ENCODE data around the gene BTBD18. TPM values are rescaled to one million over a fixed set of nuclear protein-coding genes. Genes with fewer than 3 reads are reported as not detected.
A peak's percentile ranks its signal among the peaks of the same experiment; 100 is the strongest.
"Not testable (repeated sequence)": the region's sequence is repeated elsewhere in the genome, so short reads cannot be mapped to it uniquely, and the experiment has no call there.

Gene BTBD18
- polyA plus RNA-seq, 1 donor (not counting 4 experiments of a cell fraction or from before 2014, with no cell fraction given): not detected

- H3K27ac ChIP-seq (ENCODE audit: control insufficient read depth, insufficient read depth, low read length): peak overlapping the region; percentile 34
- H3K9me1 ChIP-seq (ENCODE audit: control insufficient read depth, extremely low read depth, insufficient read depth, low read length): no peaks in the 10 kb centered on the region
These were observed 24.4 kb downstream of the BTBD18 start for GRCh38 chr11:57727185-57727584.

GRCh38 chr11:57716726-57717125 is 34.9 kb downstream of the BTBD18 start:
- DNase-seq (ENCODE audit: low read depth, low spot score); H3K4me3 ChIP-seq (ENCODE audit: control insufficient read depth in 2 of 3, extremely low read depth in 1 of 3, insufficient read depth in 2 of 3, low read depth in 1 of 3, low read length in 3 of 3); H3K4me2 ChIP-seq (ENCODE audit: control insufficient read depth, extremely low read depth, insufficient read depth, low read depth, low read length); H3K9me3 ChIP-seq (ENCODE audit: control insufficient read depth, low read depth, low read length); H2AFZ ChIP-seq (ENCODE audit: control insufficient read depth, low read length); H4K20me1 ChIP-seq (ENCODE audit: control insufficient read depth, extremely low read depth, insufficient read depth, low read length); H3K9ac ChIP-seq (ENCODE audit: control insufficient read depth, extremely low read depth, insufficient read depth, low read length); FAIRE-seq; dilution Hi-C loops (cut with MboI; ENCODE audit: extremely low pct_ligation_motif_present, low sequenced_read_pairs); H3K9me1 ChIP-seq (ENCODE audit: control insufficient read depth, extremely low read depth, insufficient read depth, low read length); H3K36me3 ChIP-seq (ENCODE audit: control insufficient read depth in 2 of 2, extremely low read depth in 1 of 2, insufficient read depth in 2 of 2, low read length in 2 of 2); H3K27ac ChIP-seq (ENCODE audit: control insufficient read depth, insufficient read depth, low read length); H3K27me3 ChIP-seq (ENCODE audit: control insufficient read depth, extremely low read depth, insufficient read depth, low read length): not testable (repeated sequence)
- H3K4me1 ChIP-seq (ENCODE audit: control insufficient read depth, extremely low read depth, insufficient read depth, low read length): peaks cover 13% of the 10 kb centered on the region
- peaks cover 64% of the 10 kb centered on the region for H3K79me2 ChIP-seq (ENCODE audit: control insufficient read depth, insufficient read depth, low read length)

More at GRCh38 chr11:57727185-57727584, 24.4 kb downstream of the BTBD18 start:
- H2AFZ ChIP-seq (ENCODE audit: control insufficient read depth, low read length): no peak overlapping the region
- FAIRE-seq (peak; percentile 34), DNase-seq (ENCODE audit: low read depth, low spot score) (no peak)
- dilution Hi-C loops (cut with MboI; ENCODE audit: extremely low pct_ligation_motif_present, low sequenced_read_pairs): no loop called here
- peaks cover 0 to 3% of the 10 kb centered on the region in 2 experiments for H3K36me3 ChIP-seq (ENCODE audit: control insufficient read depth in 2 of 2, extremely low read depth in 1 of 2, insufficient read depth in 2 of 2, low read length in 2 of 2)
- H3K4me1 ChIP-seq (ENCODE audit: control insufficient read depth, extremely low read depth, insufficient read depth, low read length): peaks cover 18% of the 10 kb centered on the region
- H3K4me3 ChIP-seq (ENCODE audit: control insufficient read depth in 2 of 3, extremely low read depth in 1 of 3, insufficient read depth in 2 of 3, low read depth in 1 of 3, low read length in 3 of 3): no peak overlapping the region
- H3K4me2 ChIP-seq (ENCODE audit: control insufficient read depth, extremely low read depth, insufficient read depth, low read depth, low read length): peak overlapping the region; percentile 41
- peaks cover 63% of the 10 kb centered on the region for H3K79me2 ChIP-seq (ENCODE audit: control insufficient read depth, insufficient read depth, low read length)
- no peaks in the 10 kb centered on the region for H3K27me3 ChIP-seq (ENCODE audit: control insufficient read depth, extremely low read depth, insufficient read depth, low read length)
- no peak for TF ChIP-seq EZH2 (IDR thresholded peaks at IDR 0.05; ENCODE audit: low read length)
- no peak for TF ChIP-seq CTCF (optimal IDR thresholded peaks at IDR 0.05 in 1 of 3, IDR thresholded peaks at IDR 0.05 in 1 of 3, conservative IDR thresholded peaks at IDR 0.05 in 1 of 3; ENCODE audit: extremely low read depth in 1 of 3, insufficient read depth in 2 of 3, low read length in 3 of 3)
- H4K20me1 ChIP-seq (ENCODE audit: control insufficient read depth, extremely low read depth, insufficient read depth, low read length): peaks cover 5% of the 10 kb centered on the region
- H3K9ac ChIP-seq (ENCODE audit: control insufficient read depth, extremely low read depth, insufficient read depth, low read length): no peak overlapping the region
- H3K9me3 ChIP-seq (ENCODE audit: control insufficient read depth, low read depth, low read length): no peaks in the 10 kb centered on the region

GRCh38 chr11:57713835-57714234 is 37.8 kb downstream of the BTBD18 start:
- Histone ChIP-seq H3K27ac (ENCODE audit: control insufficient read depth, insufficient read depth, low read length) (peak overlapping the region; percentile 87), H3K9ac (ENCODE audit: control insufficient read depth, extremely low read depth, insufficient read depth, low read length) (peak overlapping the region; percentile 96), H3K4me1 (ENCODE audit: control insufficient read depth, extremely low read depth, insufficient read depth, low read length) (peaks cover 25% of the 10 kb centered on the region), H3K36me3 (ENCODE audit: control insufficient read depth in 2 of 2, extremely low read depth in 1 of 2, insufficient read depth in 2 of 2, low read length in 2 of 2) (peaks cover 0 to 2% of the 10 kb centered on the region in 2 experiments), H2AFZ (ENCODE audit: control insufficient read depth, low read length) (no peak overlapping the region), H3K79me2 (ENCODE audit: control insufficient read depth, insufficient read depth, low read length) (peaks cover 56% of the 10 kb centered on the region), H3K9me3 (ENCODE audit: control insufficient read depth, low read depth, low read length) (no peaks in the 10 kb centered on the region), H3K9me1 (ENCODE audit: control insufficient read depth, extremely low read depth, insufficient read depth, low read length) (no peaks in the 10 kb centered on the region), H4K20me1 (ENCODE audit: control insufficient read depth, extremely low read depth, insufficient read depth, low read length) (no peaks in the 10 kb centered on the region), H3K4me3 (ENCODE audit: control insufficient read depth in 2 of 3, extremely low read depth in 1 of 3, insufficient read depth in 2 of 3, low read depth in 1 of 3, low read length in 3 of 3) (peak overlapping the region; percentile 66 to 100 (median 97)), H3K27me3 (ENCODE audit: control insufficient read depth, extremely low read depth, insufficient read depth, low read length) (no peaks in the 10 kb centered on the region), H3K4me2 (ENCODE audit: control insufficient read depth, extremely low read depth, insufficient read depth, low read depth, low read length) (peak overlapping the region; percentile 93)
- dilution Hi-C loops (cut with MboI; ENCODE audit: extremely low pct_ligation_motif_present, low sequenced_read_pairs): no loop called here
- FAIRE-seq: no peak
- no peak for TF ChIP-seq EZH2 (IDR thresholded peaks at IDR 0.05; ENCODE audit: low read length)
- DNase-seq (ENCODE audit: low read depth, low spot score): no peak

Data from keratinocyte (primary cell).